HG03571 (cell line): ENCODE results near the gene MGAT2.
"Not testable (repeated sequence)": the region's sequence is repeated elsewhere in the genome, so short reads cannot be mapped to it uniquely, and the experiment has no call there.

Source experiments
- ATAC-seq: cut with Tn5 transposase; IDR thresholded peaks from one replicate; pipeline ENCODE4 v1.9.1; 2021; ENCODE audit not compliant: unreplicated experiment

The MGAT2 gene

DNA sequence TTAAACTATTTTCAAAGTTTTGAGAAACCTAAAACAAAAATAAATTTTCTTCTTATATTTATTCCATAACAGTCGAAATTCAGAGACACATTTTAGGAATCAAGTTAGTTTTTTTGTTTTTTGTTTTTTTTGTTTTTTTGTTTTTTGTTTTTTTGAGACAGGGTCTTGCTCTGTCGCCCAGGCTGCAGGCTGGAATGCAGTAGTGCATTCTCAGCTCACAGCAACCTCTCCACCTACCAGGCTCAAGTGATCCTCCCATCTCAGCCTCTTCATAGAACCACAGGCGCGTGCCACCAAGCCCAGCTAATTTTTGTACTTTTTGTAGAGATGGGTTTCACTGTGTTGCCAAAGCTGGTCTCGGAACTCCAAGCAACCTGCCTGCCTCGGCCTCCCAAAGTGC is 32.9 kb downstream of the MGAT2 start:
- ATAC-seq = no peak

DNA sequence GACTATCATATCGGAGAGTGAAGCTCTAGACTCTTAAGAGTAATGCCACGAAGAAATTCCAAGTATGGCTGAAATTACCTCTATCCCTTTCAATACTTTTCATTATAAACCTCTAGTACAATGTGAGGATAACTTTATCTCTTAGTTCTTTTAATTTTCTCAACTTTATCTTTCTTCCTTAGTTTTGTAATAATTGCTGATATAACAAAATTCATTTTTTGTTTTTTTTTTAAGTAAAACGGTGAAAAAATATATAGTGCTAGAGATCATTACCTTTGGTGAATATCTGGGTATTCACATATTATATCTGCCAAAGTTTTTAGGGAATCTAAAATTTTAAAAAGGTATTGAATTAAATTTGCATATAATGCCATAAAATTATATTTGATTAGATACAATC is 33.9 kb downstream of the MGAT2 start:
- no peak for ATAC-seq

DNA sequence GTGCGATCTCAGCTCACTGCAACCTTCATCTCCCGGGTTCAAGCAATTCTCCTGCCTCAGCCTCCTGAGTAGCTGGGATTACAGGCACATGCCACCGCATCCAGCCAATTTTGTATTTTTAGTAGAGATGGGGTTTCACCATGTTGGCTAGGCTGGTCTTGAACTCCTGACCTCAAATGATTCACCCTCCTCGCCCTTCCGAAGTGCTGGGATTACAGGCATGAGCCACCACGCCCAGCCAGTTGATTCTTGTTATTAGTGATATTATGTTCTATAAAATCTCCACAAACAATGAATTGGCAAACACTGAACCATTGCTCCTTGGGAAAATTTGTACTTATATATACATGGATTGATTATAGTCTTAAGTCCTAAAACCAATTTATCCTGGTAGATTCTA is 36.9 kb downstream of the MGAT2 start:
- ATAC-seq = not testable (repeated sequence)

DNA sequence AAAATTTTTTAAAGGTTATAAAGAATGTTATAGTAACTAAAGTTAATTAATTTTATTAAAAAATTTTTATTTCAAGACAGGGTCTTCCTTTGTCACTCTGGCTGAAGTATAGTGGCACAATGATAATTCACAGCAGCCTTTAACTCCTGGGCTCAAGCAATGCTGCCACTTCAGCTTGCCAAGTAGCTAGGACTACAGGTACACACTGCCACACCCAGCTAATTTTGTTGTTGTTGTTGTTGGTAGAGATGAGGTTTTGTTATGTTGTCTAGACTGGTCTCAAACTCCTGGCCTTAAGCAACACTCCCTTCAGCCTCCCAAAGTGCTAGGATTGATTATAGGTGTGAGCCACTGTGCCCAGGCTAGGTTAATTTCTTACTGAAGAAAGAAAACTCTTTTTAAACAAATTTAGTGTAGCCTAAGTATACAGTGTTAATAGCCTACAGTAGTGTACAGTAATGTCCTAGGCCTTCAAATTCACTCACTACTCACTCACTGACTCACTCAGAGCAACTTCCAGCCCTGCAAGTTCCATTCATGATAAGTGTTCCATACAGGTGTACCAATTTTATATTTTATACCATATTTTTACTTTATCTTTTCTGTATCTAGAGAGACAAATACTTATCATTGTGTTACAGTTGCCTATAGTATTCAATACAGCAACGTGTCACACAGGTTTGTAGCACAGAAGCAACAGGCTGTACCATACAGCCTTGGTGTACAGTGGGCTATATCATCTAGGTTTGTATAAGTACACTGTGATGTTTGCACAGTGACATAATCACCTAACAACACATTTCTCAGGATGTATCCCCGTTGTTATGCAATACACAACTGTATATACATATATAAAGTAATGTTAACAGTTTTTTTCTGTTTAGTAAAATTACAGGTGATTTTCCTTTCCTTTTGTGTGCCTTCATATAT is 39.2 kb downstream of the MGAT2 start:
- no peak for ATAC-seq

DNA sequence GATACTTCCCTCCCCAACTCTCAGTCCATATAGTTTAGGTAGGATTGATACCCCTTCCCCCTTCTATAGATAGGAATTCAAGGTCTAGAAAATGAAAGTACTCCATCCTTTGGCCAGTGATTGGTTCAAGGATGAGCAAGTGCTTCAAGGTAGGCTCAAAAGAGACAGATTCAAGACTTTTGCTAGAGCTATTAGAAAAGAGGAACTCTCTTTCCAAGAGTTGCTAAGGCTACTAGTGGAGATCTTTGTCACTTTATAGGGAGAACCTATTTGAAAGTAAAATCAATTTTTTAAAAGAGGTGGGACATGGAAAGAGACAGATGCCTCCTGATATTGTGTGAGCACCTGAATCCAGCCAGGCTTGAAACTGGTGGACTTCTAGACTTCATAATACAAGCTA is 49.9 kb downstream of the MGAT2 start:
- ATAC-seq = no peak
